ENCODE data around the gene XPO5.

GRCh38 chr6:43575105-43575771 lies 600 bp downstream of the XPO5 start:
- TF ChIP-seq CTCF (IDR thresholded peaks at IDR 0.05), result no peak
- no peak for TF ChIP-seq POLR2A (IDR thresholded peaks at IDR 0.05)
